Smooth muscle cell of the umbilical artery (primary cell): ENCODE data around the gene GATA3. TPM values are rescaled to one million over a fixed set of nuclear protein-coding genes. Genes with fewer than 3 reads are reported as not detected.

ENCODE experiments used
- total RNA-seq: library from RNA; depleted of rRNA; stranded (reverse); fragments of >200 nt; gene quantifications from 2 replicates; pipeline ENCODE4 v1.2.3, GENCODE V29; 2014

The GATA3 gene
- total RNA-seq: not detected in 2 replicates

DNA sequence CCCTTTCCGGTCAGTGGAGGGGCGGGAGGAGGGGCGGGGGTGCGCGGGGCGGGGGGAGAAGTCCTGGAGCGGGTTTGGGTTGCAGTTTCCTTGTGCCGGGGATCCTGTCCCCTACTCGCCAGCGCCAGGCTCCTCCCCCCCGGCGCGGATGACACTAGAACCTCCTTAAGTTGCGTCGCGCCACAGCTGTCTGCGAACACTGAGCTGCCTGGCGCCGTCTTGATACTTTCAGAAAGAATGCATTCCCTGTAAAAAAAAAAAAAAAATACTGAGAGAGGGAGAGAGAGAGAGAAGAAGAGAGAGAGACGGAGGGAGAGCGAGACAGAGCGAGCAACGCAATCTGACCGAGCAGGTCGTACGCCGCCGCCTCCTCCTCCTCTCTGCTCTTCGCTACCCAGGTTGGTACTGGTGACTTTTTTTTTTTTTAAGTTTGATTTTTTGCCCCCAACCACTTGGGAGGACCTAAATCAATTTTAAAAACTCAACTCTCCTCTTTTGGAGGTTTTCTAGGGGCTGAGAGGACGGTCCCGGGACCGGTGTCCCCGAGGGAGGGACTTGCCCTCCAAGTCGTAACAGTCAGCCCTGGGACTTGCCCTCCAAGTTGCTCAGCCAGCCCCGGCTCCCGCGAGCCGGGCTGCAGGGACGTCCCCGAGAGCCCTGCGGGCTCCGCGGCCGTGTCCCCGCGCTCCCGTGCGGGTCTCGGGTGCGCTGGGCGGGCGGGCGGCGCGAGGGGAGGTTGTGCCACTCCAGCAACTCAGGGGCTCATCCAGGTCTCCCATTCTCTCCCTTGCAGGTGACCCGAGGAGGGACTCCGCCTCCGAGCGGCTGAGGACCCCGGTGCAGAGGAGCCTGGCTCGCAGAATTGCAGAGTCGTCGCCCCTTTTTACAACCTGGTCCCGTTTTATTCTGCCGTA, at the start of gene GATA3:
Gene GATA3, plus strand, starts transcription at position 195 of the 914 bp plus-strand sequence. CDS start 968 bp downstream, outside the sequence.

Other genes with a start within 250 kb of the GATA3 start
- 1.8 and 2.8 TPM in 2 replicates for gene TAF3, start 236.2 kb upstream of the GATA3 start, total RNA-seq